CD4-positive, alpha-beta T cell (primary cell): ENCODE results near the gene CCDC73. TPM values are rescaled to one million over a fixed set of nuclear protein-coding genes. Genes with fewer than 3 reads are reported as not detected.

Experiments
- ATAC-seq: fragments of 200-7000 bp; cut with Tn5 transposase; one replicate; pipeline ENCODE4 v1.10.0; 2022; ENCODE audit warnings: mild to moderate bottlenecking; ENCODE audit not compliant: poor library complexity
- CTCF ChIA-PET: fragments of 350-600 bp; sonication (Branson Sonifier 250); formaldehyde crosslinking; loops from one replicate; lab custom pipeline; 2021; ENCODE audit warnings: antibody characterized with exemption, inconsistent platforms; lab: Charles Lee
- POLR2A ChIA-PET: fragments of 350-600 bp; sonication (Branson Sonifier 250); formaldehyde crosslinking; loops from one replicate; lab custom pipeline; 2021; ENCODE audit warnings: antibody characterized with exemption, inconsistent platforms; lab: Charles Lee
- DNase-seq, 14 experiments: peaks; one replicate each; pipeline ENCODE4 v3.0.0-alpha.2; 2013 to 2020; ENCODE audit warnings: mixed read lengths in 2 of 14
- H3K27ac ChIP-seq, 2 donors: one replicate each; pipeline versions ENCODE4 v1.5.1 to v1.7.0; 2013; ENCODE audit warnings: low read length in 2 of 2, low read depth in 1 of 2, mild to moderate bottlenecking in 1 of 2
- H3K27me3 ChIP-seq, 2 experiments: 1 replicate in 1 of 2; 2 replicates in 1 of 2; pipeline versions ENCODE4 v1.6.1 to v1.7.0; 2013; ENCODE audit warnings: low read length in 2 of 2, control low read depth in 1 of 2, mild to moderate bottlenecking in 1 of 2, moderate library complexity in 1 of 2; ENCODE audit not compliant: insufficient read depth in 2 of 2, control insufficient read depth in 1 of 2
- H3K36me3 ChIP-seq: one replicate; pipeline ENCODE4 v1.6.1; 2013; ENCODE audit warnings: low read length, control low read depth; ENCODE audit not compliant: insufficient read depth
- H3K4me1 ChIP-seq: one replicate; pipeline ENCODE4 v1.6.1; 2013; ENCODE audit warnings: low read length, control low read depth; ENCODE audit not compliant: insufficient read depth
- H3K4me3 ChIP-seq: one replicate; pipeline ENCODE4 v1.5.1; 2013; ENCODE audit warnings: mild to moderate bottlenecking, low read length, moderate library complexity
- H3K9me3 ChIP-seq, 2 experiments: 1 replicate in 1 of 2; 2 replicates in 1 of 2; pipeline versions ENCODE4 v1.6.1 to v1.7.0; 2013; ENCODE audit warnings: low read length in 2 of 2, mild to moderate bottlenecking in 2 of 2, control low read depth in 1 of 2, moderate library complexity in 1 of 2; ENCODE audit not compliant: control insufficient read depth in 1 of 2, insufficient read depth in 1 of 2
- H3K27ac Mint-ChIP-seq: one replicate; pipeline ENCODE4 v1.8.0; 2020; ENCODE audit warnings: mixed read lengths
- H3K27me3 Mint-ChIP-seq: one replicate; pipeline ENCODE4 v1.8.0; 2021; ENCODE audit warnings: mixed read lengths
- H3K36me3 Mint-ChIP-seq: one replicate; pipeline ENCODE4 v1.8.0; 2021; ENCODE audit warnings: low read depth, mixed read lengths
- H3K4me1 Mint-ChIP-seq: one replicate; pipeline ENCODE4 v1.8.0; 2021; ENCODE audit warnings: low read depth, mixed read lengths
- H3K4me3 Mint-ChIP-seq: one replicate; pipeline ENCODE4 v1.8.0; 2020; ENCODE audit warnings: mild to moderate bottlenecking, mixed read lengths
- H3K9me3 Mint-ChIP-seq: one replicate; pipeline ENCODE4 v1.8.0; 2020; ENCODE audit warnings: mixed read lengths
- CTCF ChIP-seq: fragments of 200-600 bp; IDR thresholded peaks from one replicate; pipeline ENCODE4 v1.8.0; 2022; ENCODE audit warnings: antibody characterized with exemption, mild to moderate bottlenecking
- intact Hi-C, 2 experiments: fragments of 100-400 bp; cut with DNase I in 1 of 2; cut with micrococcal nuclease in 1 of 2; formaldehyde crosslinking; loops; one replicate each; pipeline versions ENCODE4 v1.15.1 to v1.9.0; 2023 to 2025; cut with DNase I, micrococcal nuclease
- total RNA-seq, 174 experiments: library from RNA in 2 of 174; stranded (reverse) in 2 of 174; gene quantifications; one replicate each; pipeline ENCODE4 v1.2.3 and lab custom pipeline; 2021 to 2026

The CCDC73 gene
- total RNA-seq, 2 experiments from 2014 or later, result not detected

- no peak overlapping the region for H3K27ac ChIP-seq
- H3K4me3 ChIP-seq, result no peak overlapping the region
- H3K9me3 ChIP-seq, result peaks cover 0 to 16% of the 10 kb centered on the region in 2 experiments
- Mint-ChIP-seq H3K36me3 (no peaks in the 10 kb centered on the region), H3K4me3 (no peak overlapping the region), H3K9me3 (no peaks in the 10 kb centered on the region), H3K27me3 (peaks cover 44% of the 10 kb centered on the region), H3K27ac (no peak overlapping the region), H3K4me1 (no peaks in the 10 kb centered on the region)
- H3K36me3 ChIP-seq, result no peaks in the 10 kb centered on the region
- ATAC-seq, result no peak
- ChIA-PET POLR2A (no interaction called here), CTCF (no interaction called here)
- no peaks in the 10 kb centered on the region for H3K4me1 ChIP-seq
- DNase-seq, result no peak
- TF ChIP-seq CTCF, result no peak
- no peaks in the 10 kb centered on the region for H3K27me3 ChIP-seq
- intact Hi-C loops, result no loop called here
Observed at GRCh38 chr11:32706985-32707741, 87.3 kb downstream of the CCDC73 start.

GRCh38 chr11:32705309-32706033, 89.0 kb downstream of the CCDC73 start:
- no peaks in the 10 kb centered on the region for H3K9me3 Mint-ChIP-seq
- POLR2A ChIA-PET, result no interaction called here
- no peaks in the 10 kb centered on the region for H3K36me3 Mint-ChIP-seq
- no peaks in the 10 kb centered on the region for H3K4me1 Mint-ChIP-seq
- no peak overlapping the region for H3K4me3 Mint-ChIP-seq
- ATAC-seq, result no peak
- no peaks in the 10 kb centered on the region for H3K36me3 ChIP-seq
- H3K27me3 ChIP-seq, result no peaks in the 10 kb centered on the region
- intact Hi-C loops, result no loop called here
- no peaks in the 10 kb centered on the region for H3K4me1 ChIP-seq
- H3K27me3 Mint-ChIP-seq, result peaks cover 30% of the 10 kb centered on the region
- no peak overlapping the region for H3K27ac ChIP-seq
- CTCF ChIA-PET, result no interaction called here
- no peak overlapping the region for H3K27ac Mint-ChIP-seq
- peaks cover 0 to 16% of the 10 kb centered on the region in 2 experiments for H3K9me3 ChIP-seq
- TF ChIP-seq CTCF, result no peak
- no peak for DNase-seq
- no peak overlapping the region for H3K4me3 ChIP-seq

- intact Hi-C loops, result no loop called here
- Histone ChIP-seq H3K36me3 (no peaks in the 10 kb centered on the region), H3K9me3 (peaks cover 0 to 16% of the 10 kb centered on the region in 2 experiments), H3K4me3 (no peak overlapping the region), H3K27me3 (no peaks in the 10 kb centered on the region), H3K4me1 (no peaks in the 10 kb centered on the region), H3K27ac (no peak overlapping the region)
- no peak for TF ChIP-seq CTCF
- POLR2A ChIA-PET, result no interaction called here
- ATAC-seq (no peak), DNase-seq (no peak)
- peaks cover 24% of the 10 kb centered on the region for H3K27me3 Mint-ChIP-seq
- H3K27ac Mint-ChIP-seq, result no peak overlapping the region
- H3K36me3 Mint-ChIP-seq, result no peaks in the 10 kb centered on the region
- CTCF ChIA-PET, result no interaction called here
- no peak overlapping the region for H3K4me3 Mint-ChIP-seq
- no peaks in the 10 kb centered on the region for H3K4me1 Mint-ChIP-seq
- H3K9me3 Mint-ChIP-seq, result no peaks in the 10 kb centered on the region
Observed at GRCh38 chr11:32704775-32705174, 89.7 kb downstream of the CCDC73 start.
